ENCODE data around the gene PPP1CA.

Gene PPP1CA

GRCh38 chr11:67379061-67380058 lies 22.3 kb downstream of the PPP1CA start:
- DNase-seq = no peak

- DNase-seq = no peak
These were observed 23.1 kb downstream of the PPP1CA start for GRCh38 chr11:67378544-67378943.

GRCh38 chr11:67376873-67377808 lies 24.5 kb downstream of the PPP1CA start:
- DNase-seq = no peak

GRCh38 chr11:67376063-67376820 lies 25.4 kb downstream of the PPP1CA start:
- DNase-seq = no peak

- no peak for DNase-seq
These were observed 26.2 kb downstream of the PPP1CA start for GRCh38 chr11:67375320-67376055.

- DNase-seq = no peak
These were observed 26.9 kb downstream of the PPP1CA start for GRCh38 chr11:67374571-67375281.

- peak; percentile 50 for DNase-seq
These were observed 27.7 kb downstream of the PPP1CA start for GRCh38 chr11:67373648-67374570.

GRCh38 chr11:67372993-67373647 lies 28.5 kb downstream of the PPP1CA start, which contains the start of gene CLCF1:
Gene CLCF1, minus strand, starts transcription at chr11:67373598. Its CDS starts 59 bp downstream, at chr11:67373539.
- DNase-seq = peak; percentile 61

GRCh38 chr11:67372321-67372992 lies 29.2 kb downstream of the PPP1CA start:
- DNase-seq = peak; percentile 45

GRCh38 chr11:67371911-67372320 lies 29.7 kb downstream of the PPP1CA start:
- no peak for DNase-seq

- peak; percentile 37 for DNase-seq
These were observed 30.3 kb downstream of the PPP1CA start for GRCh38 chr11:67371189-67371910.

GRCh38 chr11:67370351-67371076 lies 31.1 kb downstream of the PPP1CA start:
- DNase-seq = peak; percentile 27

GRCh38 chr11:67369801-67370284 lies 31.8 kb downstream of the PPP1CA start:
- no peak for DNase-seq

- no peak for DNase-seq
These were observed 32.4 kb downstream of the PPP1CA start for GRCh38 chr11:67369275-67369674.

- no peak for DNase-seq
These were observed 33.0 kb downstream of the PPP1CA start for GRCh38 chr11:67368621-67369020.

GRCh38 chr11:67367761-67368227 lies 33.9 kb downstream of the PPP1CA start:
- no peak for DNase-seq

Data from NCI-H82 (cell line).